GM12878 (cell line): ENCODE measurements around the gene GARIN5A. TPM values are rescaled to one million over a fixed set of nuclear protein-coding genes. Genes with fewer than 3 reads are reported as not detected.

Source experiments
- ATAC-seq: fragments of 200-7000 bp; cut with Tn5 transposase; 3 replicates; pipeline ENCODE4 v1.9.1; 2020; ENCODE audit warnings: mild to moderate bottlenecking, moderate library complexity
- BruUV-seq: library from RNA; stranded (reverse); fragments of 400-500 nt; replicated peaks from 2 replicates; lab custom pipeline; 2021; lab: Mats Ljungman, UMichigan
- CTCF ChIA-PET: fragments of 300-600 bp; sonication (Branson Sonifier 250); formaldehyde crosslinking; extraction: SDS; loops from one replicate; lab custom pipeline; 2021; ENCODE audit warnings: inconsistent platforms; lab: Yijun Ruan, JAX
- POLR2A ChIA-PET: fragments of 350-600 bp; formaldehyde crosslinking; extraction: SDS; loops from one replicate; lab custom pipeline; 2021; ENCODE audit warnings: inconsistent platforms; lab: Charles Lee
- RAD21 ChIA-PET: fragments of 300-600 bp; sonication (Branson Sonifier 250); formaldehyde crosslinking; loops from one replicate; lab custom pipeline; 2023; ENCODE audit warnings: antibody characterized with exemption; ENCODE audit not compliant: unreplicated experiment; lab: Charles Lee
- SMC1A ChIA-PET: fragments of 300-600 bp; sonication (Branson Sonifier 250); formaldehyde crosslinking; loops from one replicate; lab custom pipeline; 2023; ENCODE audit not compliant: unreplicated experiment, uncharacterized antibody; lab: Charles Lee
- DNase-seq: peaks from one replicate; pipeline ENCODE4 v3.0.0-alpha.2; 2011; ENCODE audit warnings: low read depth, low spot score
- FAIRE-seq: peaks from 3 replicates; lab custom pipeline; 2011; peaks lifted over from hg19 to GRCh38; lab: Jason Lieb, UNC
- H2AFZ ChIP-seq: 2 replicates; pipeline ENCODE4 v1.6.0; 2011; ENCODE audit warnings: low read depth, low read length, control low read depth; ENCODE audit not compliant: control insufficient read depth
- H3K27ac ChIP-seq: 2 replicates; pipeline ENCODE4 v1.5.1; 2011; ENCODE audit warnings: control low read depth; ENCODE audit not compliant: control insufficient read depth, insufficient read depth
- H3K27me3 ChIP-seq, 2 experiments: replicated peaks in 1 of 2; 2 replicates each; pipeline versions ENCODE4 v1.6.0 to v1.6.1; 2011; ENCODE audit warnings: low read length in 1 of 2; ENCODE audit not compliant: control insufficient read depth in 2 of 2, insufficient read depth in 2 of 2
- H3K36me3 ChIP-seq, 2 experiments: 2 replicates each; pipeline ENCODE4 v1.5.1; 2011; ENCODE audit warnings: low read length in 1 of 2; ENCODE audit not compliant: control insufficient read depth in 2 of 2, insufficient read depth in 2 of 2
- H3K4me1 ChIP-seq: 2 replicates; pipeline ENCODE4 v1.6.1; 2011; ENCODE audit warnings: mild to moderate bottlenecking, low read length, moderate library complexity, mixed read lengths; ENCODE audit not compliant: control insufficient read depth, insufficient read depth
- H3K4me2 ChIP-seq: 2 replicates; pipeline ENCODE4 v1.6.0; 2011; ENCODE audit warnings: control low read depth; ENCODE audit not compliant: control insufficient read depth, insufficient read depth
- H3K4me3 ChIP-seq: fragments of 200-600 bp; sonication (generic); 2 replicates; pipeline ENCODE4 v1.5.1; 2016
- H3K79me2 ChIP-seq: 2 replicates; pipeline ENCODE4 v1.6.0; 2011; ENCODE audit warnings: low read length; ENCODE audit not compliant: control insufficient read depth, insufficient read depth
- H3K9ac ChIP-seq: 2 replicates; pipeline ENCODE4 v1.8.0; 2011; ENCODE audit warnings: low read length, control low read depth, mixed read lengths; ENCODE audit not compliant: control insufficient read depth, insufficient read depth
- H3K9me3 ChIP-seq: replicated peaks from 3 replicates; pipeline ENCODE4 v1.5.1; 2011; ENCODE audit warnings: mild to moderate bottlenecking, low read length; ENCODE audit not compliant: control insufficient read depth, insufficient read depth
- H4K20me1 ChIP-seq: 2 replicates; pipeline ENCODE4 v1.6.0; 2011; ENCODE audit not compliant: control insufficient read depth, insufficient read depth
- CUX1 ChIP-seq: IDR thresholded peaks from 2 replicates; pipeline ENCODE4 v1.6.1; 2012; ENCODE audit warnings: improper control_type of control experiment, low read depth, low read length; ENCODE audit not compliant: insufficient replicate concordance
- HCFC1 ChIP-seq: fragments of 150-350 bp; IDR thresholded peaks from 2 replicates; pipeline ENCODE4 v1.6.1; 2014; ENCODE audit warnings: low read length
- MTA3 ChIP-seq: IDR thresholded peaks from 2 replicates; pipeline ENCODE4 v1.6.1; 2012; ENCODE audit warnings: low read length, inconsistent platforms, borderline replicate concordance
- SIN3A ChIP-seq: IDR thresholded peaks from 2 replicates; pipeline ENCODE4 v1.6.1; 2012; ENCODE audit warnings: low read depth, low read length, improper control_type of control experiment
- SMARCA5 ChIP-seq: fragments of 450-650 bp; IDR thresholded peaks from 2 replicates; pipeline ENCODE4 v1.6.1; 2017; ENCODE audit warnings: mild to moderate bottlenecking
- TCF12 ChIP-seq: IDR thresholded peaks from 2 replicates; pipeline ENCODE4 v1.6.1; 2011; ENCODE audit warnings: low read depth, mild to moderate bottlenecking, low read length
- TCF7 ChIP-seq: IDR thresholded peaks from 2 replicates; pipeline ENCODE4 v1.6.1; 2014; ENCODE audit warnings: antibody characterized with exemption, borderline replicate concordance
- WGBS: methylation state at CpG from one replicate; pipeline ENCODE4 v1.1.6; 2016; ENCODE audit warnings: low lambda C conversion rate; ENCODE audit not compliant: insufficient replicate concordance, insufficient coverage; ENCODE audit errors: missing lambda C conversion rate; 5-methylcytosine and 5-hydroxymethylcytosine counted together
- in situ Hi-C: fragments of 300-500 bp; cut with MboI; formaldehyde crosslinking; loops from 9 replicates; pipeline ENCODE4 v1.14.3; 2018; ENCODE audit warnings: mixed read lengths
- intact Hi-C: fragments of 100-400 bp; cut with micrococcal nuclease; formaldehyde crosslinking; loops from one replicate; pipeline ENCODE4 v1.14.2; 2022; ENCODE audit not compliant: unreplicated experiment
- polyA plus RNA-seq, 11 experiments: library from polyadenylated mRNA; depleted of rRNA in 4 of 11; unstranded in 6 of 11; stranded (reverse) in 5 of 11; fragments of >200 nt; fragmentation: Nextera tagmentation in 4 of 11; fragmentation: Illumina TruSeq in 1 of 11; extraction: Ambion mirVana in 4 of 11; extraction: Trizol in 1 of 11; gene quantifications; 1 replicate in 1 of 11; 2 replicates in 10 of 11; pipeline versions ENCODE4 v1.2.1 to v1.2.3, GENCODE V29; 2011 to 2016; ENCODE audit warnings: inconsistent platforms in 2 of 11, missing spikeins in 2 of 11, low read depth in 1 of 11
- total RNA-seq, 4 experiments: library from RNA; depleted of rRNA in 3 of 4; stranded (reverse); fragments of >200 nt in 3 of 4; fragmentation: Illumina TruSeq in 1 of 4; extraction: Trizol in 1 of 4; gene quantifications; 2 replicates each; pipeline versions ENCODE4 v1.2.1 to v1.2.3, GENCODE V29; 2013 to 2021

Gene GARIN5A
- total and polyA plus RNA-seq, 10 of the 15 experiments (the other 5 are each of a cell fraction or from before 2014, with no cell fraction given), result 0.18 to 1.2 (median 0.24) TPM; not detected in 6

DNA sequence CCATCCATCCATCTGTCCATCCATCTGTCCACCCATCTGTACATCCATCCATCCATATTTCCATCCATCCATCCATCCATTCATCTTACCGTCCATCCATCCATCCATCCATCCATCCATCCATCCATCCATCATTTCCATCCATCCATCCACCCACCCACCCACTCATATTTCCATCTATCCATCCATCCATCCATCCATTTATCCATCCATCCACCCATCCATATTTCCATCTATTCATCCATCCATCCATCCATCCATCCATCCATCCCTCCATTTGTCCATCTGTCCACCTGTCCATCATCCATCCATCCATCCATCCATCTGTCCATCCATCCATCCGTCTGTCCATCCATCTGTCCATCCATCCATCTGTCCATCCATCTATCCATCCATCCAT, 20.7 kb downstream of the GARIN5A start:
- DNase-seq (no peak), FAIRE-seq (no peak), ATAC-seq (no peak)
- no TSS peak for BruUV-seq
- no peak for TF ChIP-seq CUX1
- TF ChIP-seq SMARCA5, result no peak
- TF ChIP-seq SIN3A, result no peak
- no peak for TF ChIP-seq TCF7
- no peak for TF ChIP-seq MTA3
- no peak for TF ChIP-seq TCF12
- no peak for TF ChIP-seq HCFC1
- Histone ChIP-seq H3K27me3 (no peaks in the 10 kb centered on the region), H2AFZ (no peak overlapping the region), H3K4me2 (no peak overlapping the region), H3K9me3 (no peaks in the 10 kb centered on the region), H3K79me2 (no peaks in the 10 kb centered on the region), H4K20me1 (no peaks in the 10 kb centered on the region), H3K4me3 (no peak overlapping the region), H3K36me3 (no peaks in the 10 kb centered on the region), H3K9ac (no peak overlapping the region), H3K4me1 (peaks cover 15% of the 10 kb centered on the region), H3K27ac (no peak overlapping the region)
- ChIA-PET CTCF (no interaction called here), RAD21 (no interaction called here), SMC1A (no interaction called here), POLR2A (no interaction called here)
- intact Hi-C loops, result no loop called here
- WGBS, result 39% methylated on average over 2 of the region's 2 CpGs
- in situ Hi-C loops, result no loop called here
